ENCODE data around the gene AKR1B15.
"Not testable (repeated sequence)": the region's sequence is repeated elsewhere in the genome, so short reads cannot be mapped to it uniquely, and the experiment has no call there.

Gene AKR1B15

DNA sequence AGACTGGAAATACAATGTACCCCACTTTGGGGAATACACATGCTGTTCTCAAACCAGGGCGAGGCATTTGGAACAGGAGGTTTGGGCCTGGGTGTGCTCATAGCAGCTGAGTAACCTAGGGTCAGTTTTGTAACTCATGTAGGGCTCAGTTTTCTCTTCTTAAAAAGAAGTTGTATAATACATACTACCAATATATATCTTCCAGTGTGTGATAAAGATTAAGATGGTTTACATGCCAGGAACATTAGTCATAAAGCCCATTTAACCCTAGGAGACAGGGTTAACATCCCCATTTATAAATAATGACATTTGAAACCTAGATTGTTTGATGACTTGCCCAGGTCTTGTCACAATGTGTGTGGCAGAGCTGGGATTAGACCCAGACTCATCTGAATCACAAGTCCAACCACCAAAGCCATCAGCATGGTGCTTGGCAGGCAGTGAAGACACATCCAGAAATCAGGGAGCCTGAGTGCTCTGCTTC is 15.6 kb upstream of the AKR1B15 start:
- FAIRE-seq: no peak

- no peak for FAIRE-seq
These were observed 14.3 kb upstream of the AKR1B15 start for GRCh38 chr7:134534633-134535032.

GRCh38 chr7:134535272-134535918 is 13.5 kb upstream of the AKR1B15 start:
- FAIRE-seq: no peak

GRCh38 chr7:134535919-134536299 is 13.0 kb upstream of the AKR1B15 start:
- no peak for FAIRE-seq

- not testable (repeated sequence) for FAIRE-seq
These were observed 12.4 kb upstream of the AKR1B15 start for GRCh38 chr7:134536558-134536957.

DNA sequence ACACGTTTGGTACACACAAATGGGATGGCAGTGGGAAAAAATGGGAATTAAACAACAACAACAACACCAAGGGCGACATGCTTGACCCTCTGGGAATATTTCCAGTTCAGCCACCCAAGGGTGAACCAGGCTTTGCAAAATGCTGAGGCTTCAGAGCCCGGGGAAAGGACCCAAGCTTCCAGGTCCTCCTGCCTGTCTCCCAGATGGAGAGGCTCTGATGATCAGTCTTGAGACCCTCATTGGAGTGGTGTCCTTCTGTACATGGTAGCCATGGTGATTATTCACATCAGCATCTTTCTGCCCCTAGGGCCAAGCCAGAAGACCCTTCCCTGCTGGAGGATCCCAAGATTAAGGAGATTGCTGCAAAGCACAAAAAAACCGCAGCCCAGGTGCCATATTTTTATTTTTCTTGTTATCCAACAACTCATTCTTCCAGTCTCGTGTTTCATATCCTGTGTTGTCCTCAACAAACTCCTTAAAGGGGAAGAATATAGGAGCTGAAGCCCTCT is 11.6 kb upstream of the AKR1B15 start:
- FAIRE-seq: not testable (repeated sequence)

- FAIRE-seq: no peak
These were observed 9.4 kb upstream of the AKR1B15 start for GRCh38 chr7:134539380-134540004.

GRCh38 chr7:134541501-134542194 is 7.3 kb upstream of the AKR1B15 start:
- not testable (repeated sequence) for FAIRE-seq

DNA sequence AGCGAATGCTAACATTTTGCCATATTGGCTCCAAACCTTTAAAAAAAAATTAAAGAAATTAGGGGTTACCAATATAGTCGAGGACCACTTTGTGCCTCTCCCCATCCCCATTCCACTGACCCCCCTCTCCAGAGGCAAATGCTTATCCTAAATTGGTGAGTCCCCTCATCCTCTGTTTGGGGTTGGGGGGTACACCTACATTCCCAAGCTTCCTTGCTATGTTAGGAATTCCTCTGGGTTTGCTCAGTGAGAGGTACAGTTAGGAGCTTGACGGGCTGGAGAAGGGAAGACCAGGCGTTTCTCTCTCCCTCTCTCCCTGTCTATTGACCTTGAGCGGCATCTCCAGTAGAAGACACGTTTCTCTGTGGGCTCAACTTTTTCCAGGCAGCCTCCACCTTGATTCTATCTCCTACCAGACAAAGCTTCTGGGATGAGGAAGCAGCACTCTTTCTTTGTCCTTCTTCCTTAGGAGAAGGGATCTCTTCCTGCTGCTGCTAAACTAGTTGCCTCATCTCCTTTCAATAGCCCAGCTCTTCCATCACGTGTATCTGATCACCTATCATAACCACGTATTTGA is 6.6 kb upstream of the AKR1B15 start:
- no peak for FAIRE-seq

DNA sequence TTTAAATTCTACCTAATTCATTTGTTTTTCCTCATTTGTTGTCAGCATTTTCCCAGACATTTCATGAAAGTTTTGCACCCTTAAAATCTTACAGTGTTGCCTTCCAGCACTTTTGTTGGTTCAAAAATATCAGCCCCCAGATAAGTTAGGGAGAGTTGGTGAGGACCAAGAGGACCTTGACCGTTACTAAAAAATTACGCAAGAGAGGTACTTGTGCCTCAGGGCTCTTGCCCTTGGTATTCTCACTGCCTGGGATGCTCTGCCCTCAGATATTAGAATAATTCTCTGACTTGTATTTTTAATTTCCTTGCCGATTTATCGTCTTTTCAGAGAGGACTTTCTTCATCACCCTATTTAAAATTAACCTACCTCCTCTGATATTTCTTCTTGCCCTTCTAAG is 3.5 kb upstream of the AKR1B15 start:
- FAIRE-seq: no peak

DNA sequence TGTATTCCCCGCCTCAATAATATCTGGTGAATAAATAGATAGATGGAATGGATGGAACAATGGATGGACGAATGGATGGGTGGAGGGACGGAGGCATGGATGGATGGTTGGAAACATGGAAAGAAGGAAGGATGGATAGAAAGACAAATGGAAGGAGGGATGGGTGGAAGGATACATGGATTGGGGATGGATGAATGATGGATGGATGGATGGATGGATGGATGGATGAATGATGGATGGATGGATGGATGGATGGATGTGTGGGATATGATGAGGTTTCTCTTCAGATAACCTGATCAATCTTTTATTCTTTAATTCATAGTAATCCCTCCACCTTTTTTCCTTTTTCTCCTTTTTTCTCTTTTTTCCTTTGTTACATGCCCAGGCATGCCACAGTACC is 3.0 kb upstream of the AKR1B15 start:
- FAIRE-seq: no peak

DNA sequence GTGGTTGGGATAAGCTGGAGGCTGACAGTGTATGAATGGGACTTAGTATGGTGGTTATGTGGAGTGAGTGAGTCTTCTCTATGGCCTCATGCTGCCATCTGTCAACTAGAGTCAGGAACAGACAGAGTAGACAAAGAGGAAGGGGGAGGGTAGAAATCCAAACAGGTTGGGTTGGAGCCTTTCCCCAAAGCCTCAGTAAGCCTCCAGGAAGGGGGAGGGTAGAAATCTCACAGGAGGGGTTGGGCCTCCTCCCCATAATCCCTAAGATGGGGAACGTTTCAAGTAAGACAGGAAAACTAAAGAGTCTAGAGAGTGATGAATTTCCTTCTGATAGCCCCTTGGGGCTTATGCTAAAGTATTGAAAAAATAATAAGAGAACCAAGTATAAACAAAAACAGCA is 2.0 kb upstream of the AKR1B15 start:
- no peak for FAIRE-seq

GRCh38 chr7:134547397-134548054 is 1.4 kb upstream of the AKR1B15 start:
- no peak for FAIRE-seq

DNA sequence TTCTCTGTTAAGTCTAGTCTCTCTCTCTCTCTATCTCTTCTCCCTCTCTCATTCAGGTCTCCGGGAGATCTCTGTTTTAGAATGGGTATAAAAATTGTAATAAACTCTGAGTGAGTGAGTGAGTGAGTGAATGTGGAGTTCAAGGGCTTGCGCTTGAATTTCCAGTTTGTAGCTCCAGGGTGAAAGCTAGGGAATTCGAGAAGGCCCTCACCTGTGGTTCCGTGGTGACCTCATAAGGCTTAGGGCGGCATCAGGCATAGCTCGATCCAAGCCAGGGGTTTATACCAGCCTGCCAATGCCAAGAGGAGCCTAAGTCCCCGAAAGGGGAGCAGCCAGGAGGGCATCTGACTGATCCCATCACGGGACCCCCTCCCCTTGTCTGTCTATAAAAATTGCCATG is 456 bp downstream of the AKR1B15 start:
- no peak for FAIRE-seq

GRCh38 chr7:134552105-134552504 is 3.2 kb downstream of the AKR1B15 start:
- FAIRE-seq: no peak

GRCh38 chr7:134553976-134554375 is 5.1 kb downstream of the AKR1B15 start:
- FAIRE-seq: no peak

DNA sequence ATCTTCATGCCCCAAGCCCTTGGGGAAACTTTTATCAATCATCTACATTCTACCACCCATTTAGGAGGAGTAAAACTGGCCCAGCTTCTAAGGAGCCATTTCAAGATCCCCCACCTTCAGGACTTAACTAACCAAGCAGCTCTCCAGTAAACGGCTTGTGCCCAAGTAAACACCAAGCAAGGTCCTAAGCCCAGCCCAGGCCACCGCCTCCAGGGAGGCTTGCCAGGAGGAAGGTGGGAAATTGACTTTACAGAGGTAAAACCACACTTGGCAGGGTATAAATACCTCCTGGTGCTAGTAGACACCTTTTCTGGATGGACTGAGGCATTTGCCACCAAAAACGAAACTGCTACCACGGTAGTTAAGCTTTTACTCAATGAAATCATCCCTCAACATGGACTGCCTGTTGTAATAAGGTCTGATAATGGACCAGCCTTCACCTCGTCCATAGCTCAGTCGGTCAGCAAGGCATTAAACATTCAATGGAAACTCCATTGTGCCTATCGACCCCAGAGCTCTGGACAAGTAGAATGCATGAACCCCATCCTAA is 5.6 kb downstream of the AKR1B15 start:
- FAIRE-seq: no peak

DNA sequence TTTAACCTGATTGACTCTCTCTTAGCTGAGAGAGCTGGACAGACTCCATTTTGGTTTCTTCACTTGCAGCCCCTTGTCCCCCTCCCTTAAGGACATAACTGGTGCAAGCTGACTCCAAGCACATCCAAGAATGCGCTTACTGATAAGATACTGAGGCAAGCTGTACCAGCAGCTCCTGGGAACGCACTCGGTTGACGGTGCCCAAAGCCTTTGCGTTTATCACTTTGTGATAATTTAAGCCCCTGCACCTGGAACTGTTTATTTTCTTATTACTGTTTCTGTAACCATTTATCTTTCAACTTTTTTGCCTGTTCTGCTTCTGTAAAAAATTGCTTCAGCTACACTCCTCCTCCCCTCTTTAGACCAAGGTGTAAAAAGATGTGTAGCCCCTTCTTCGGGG is 8.5 kb downstream of the AKR1B15 start:
- FAIRE-seq: no peak

DNA sequence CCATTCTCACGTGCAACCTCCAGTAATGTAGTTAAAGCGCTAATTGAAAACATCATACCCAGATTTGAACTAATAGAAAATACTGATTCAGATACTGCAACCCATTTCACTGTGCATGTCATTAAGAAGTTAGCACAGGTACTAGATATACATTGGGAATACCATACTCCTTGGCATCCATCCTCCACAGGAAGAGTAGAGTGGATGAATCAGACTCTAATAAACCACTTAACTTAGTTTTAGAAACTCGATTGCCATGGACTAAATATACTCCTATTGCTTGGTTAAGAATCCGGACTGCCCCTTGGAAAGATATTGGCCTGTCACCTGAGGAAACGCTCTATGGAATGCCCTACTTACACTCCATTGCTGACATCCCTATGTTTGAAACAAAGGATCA is 9.5 kb downstream of the AKR1B15 start:
- FAIRE-seq: no peak

GRCh38 chr7:134561616-134562015 is 12.7 kb downstream of the AKR1B15 start:
- not testable (repeated sequence) for FAIRE-seq

- no peak for FAIRE-seq
These were observed 13.2 kb downstream of the AKR1B15 start for GRCh38 chr7:134562136-134562535.

DNA sequence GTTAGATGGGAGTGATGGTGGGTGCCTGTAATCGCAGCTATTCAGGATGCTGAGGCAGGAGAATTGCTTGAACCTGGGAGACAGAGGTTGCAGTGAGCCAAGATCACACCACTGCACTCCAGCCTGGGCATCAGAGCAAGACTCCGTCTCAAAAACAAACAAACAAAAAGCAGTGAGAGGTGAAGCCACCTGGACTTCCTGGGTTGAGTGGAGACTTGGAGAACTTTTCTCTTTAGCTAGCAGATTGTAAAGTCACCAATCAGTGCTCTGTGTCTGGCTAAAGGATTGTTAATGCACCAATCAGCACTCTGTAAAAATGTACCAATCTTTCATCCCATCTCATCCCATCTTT is 14.5 kb downstream of the AKR1B15 start:
- FAIRE-seq: not testable (repeated sequence)

DNA sequence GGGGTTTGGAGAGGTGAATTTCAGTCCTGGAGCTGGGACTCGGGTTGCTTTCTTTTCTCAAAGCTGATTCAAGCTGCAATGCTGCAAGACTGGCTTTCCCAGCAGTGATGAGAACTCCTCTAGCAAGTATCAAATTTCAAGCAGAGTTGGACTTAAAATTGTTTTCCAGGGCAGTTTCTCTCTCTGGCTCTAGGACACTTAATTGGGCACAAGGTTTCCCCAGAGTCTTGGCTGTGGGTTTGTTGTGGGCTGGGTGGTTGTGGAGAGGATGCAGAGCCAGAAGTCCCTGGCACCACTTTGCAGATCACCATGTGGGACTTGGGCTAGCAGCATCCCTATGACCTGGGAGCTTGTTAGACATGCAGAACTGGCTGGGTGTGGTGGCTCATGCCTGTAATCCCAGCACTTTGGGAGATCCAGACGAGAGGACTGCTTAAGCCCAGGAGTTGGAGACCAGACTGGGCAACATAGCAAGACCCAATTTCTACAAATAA is 16.8 kb downstream of the AKR1B15 start:
- no peak for FAIRE-seq
